Astrocyte of the spinal cord (primary cell): ENCODE measurements around the gene SNRPD2.
"Not testable (repeated sequence)": the region's sequence is repeated elsewhere in the genome, so short reads cannot be mapped to it uniquely, and the experiment has no call there.

Source experiments
- DNase-seq: peaks from one replicate; pipeline ENCODE4 v3.0.0; 2011; ENCODE audit warnings: low read depth, low spot score
- H3K4me3 ChIP-seq: 2 replicates; pipeline ENCODE4 v1.5.1; 2011; ENCODE audit warnings: low read depth, mild to moderate bottlenecking, low read length, moderate library complexity
- CTCF ChIP-seq: IDR thresholded peaks from 2 replicates; pipeline ENCODE4 v1.5.1; 2012; ENCODE audit warnings: low read depth, mild to moderate bottlenecking, low read length, inconsistent platforms
- in situ Hi-C: cut with HindIII; loops from 2 replicates; pipeline ENCODE4 v1.10.0; 2017; ENCODE audit warnings: low sequenced_read_pairs

Gene SNRPD2

GRCh38 chr19:45692187-45693105 lies 693 bp upstream of the SNRPD2 start, which contains the start of gene QPCTL:
Gene QPCTL (plus strand): TSS chr19:45692666. CDS start chr19:45692704, 38 bp downstream.
- DNase-seq = peak; percentile 100
- in situ Hi-C loops = no loop called here
- TF ChIP-seq CTCF = no peak
- H3K4me3 ChIP-seq = peak within 1 kb of the TSS; percentile 83

GRCh38 chr19:45687599-45687998 lies 4.2 kb downstream of the SNRPD2 start:
- no peak for DNase-seq
- TF ChIP-seq CTCF = no peak
- H3K4me3 ChIP-seq = no peak overlapping the region
- in situ Hi-C loops = no loop called here

- DNase-seq, H3K4me3 ChIP-seq, in situ Hi-C loops: not testable (repeated sequence)
Measured at GRCh38 chr19:45685045-45685444, 6.7 kb downstream of the SNRPD2 start.

- H3K4me3 ChIP-seq = no peak overlapping the region
- no peak for DNase-seq
- TF ChIP-seq CTCF = no peak
- in situ Hi-C loops = no loop called here
Measured at GRCh38 chr19:45682908-45683307, 8.8 kb downstream of the SNRPD2 start.

- in situ Hi-C loops = no loop called here
- DNase-seq = no peak
- no peak overlapping the region for H3K4me3 ChIP-seq
- no peak for TF ChIP-seq CTCF
Measured at GRCh38 chr19:45682117-45682516, 9.6 kb downstream of the SNRPD2 start.

GRCh38 chr19:45681391-45682015 lies 10.2 kb downstream of the SNRPD2 start:
- in situ Hi-C loops = no loop called here
- DNase-seq = peak; percentile 78
- TF ChIP-seq CTCF = peak; percentile 92
- peak overlapping the region; percentile 30 for H3K4me3 ChIP-seq
